Measurements from ENCODE around the gene SLC44A5.
A peak's percentile ranks its signal among the peaks of the same experiment; 100 is the strongest.

DNA sequence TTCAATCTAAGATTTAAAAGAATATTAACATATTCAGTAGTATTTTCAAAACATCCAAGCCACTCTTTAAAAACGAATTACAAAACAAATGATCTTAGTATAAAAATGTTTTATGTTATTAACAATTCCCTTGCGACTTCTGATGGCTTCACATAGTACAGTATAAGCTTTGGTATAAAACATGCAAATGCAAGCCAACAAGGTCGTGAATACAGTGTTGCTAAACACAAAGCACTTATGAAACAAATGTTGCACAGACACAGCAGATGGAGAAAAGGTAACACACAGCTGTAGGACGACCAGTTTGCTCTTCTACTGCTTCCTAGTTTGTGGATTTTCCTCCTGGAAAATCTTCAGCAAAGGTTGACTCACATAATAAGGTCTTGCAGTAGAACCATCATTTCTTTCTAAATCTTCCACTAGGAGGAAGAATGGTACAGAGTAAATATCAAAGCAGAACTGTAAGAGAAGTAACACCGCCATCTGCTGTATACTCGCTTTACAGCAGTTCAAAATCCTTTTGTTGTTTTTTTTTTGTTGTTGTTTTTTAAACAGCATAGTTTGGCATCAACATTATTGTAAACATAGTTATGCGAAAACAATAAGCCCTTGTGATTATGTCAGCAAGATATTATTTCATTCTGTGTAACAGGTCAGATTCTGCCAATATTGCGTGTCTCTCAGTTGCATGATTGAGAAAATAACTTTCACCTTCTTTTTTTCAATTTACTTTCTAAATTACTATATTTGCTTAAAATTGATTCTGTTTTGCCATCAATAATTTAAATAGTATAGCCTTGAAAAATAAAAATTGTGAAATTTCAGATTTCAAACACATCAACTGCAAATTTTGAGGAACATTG is 407.3 kb downstream of the SLC44A5 start:
- no peak for TF ChIP-seq POLR2A (IDR thresholded peaks at IDR 0.05; ENCODE audit: extremely low read depth, insufficient read length)
- TF ChIP-seq, protein P1, sequence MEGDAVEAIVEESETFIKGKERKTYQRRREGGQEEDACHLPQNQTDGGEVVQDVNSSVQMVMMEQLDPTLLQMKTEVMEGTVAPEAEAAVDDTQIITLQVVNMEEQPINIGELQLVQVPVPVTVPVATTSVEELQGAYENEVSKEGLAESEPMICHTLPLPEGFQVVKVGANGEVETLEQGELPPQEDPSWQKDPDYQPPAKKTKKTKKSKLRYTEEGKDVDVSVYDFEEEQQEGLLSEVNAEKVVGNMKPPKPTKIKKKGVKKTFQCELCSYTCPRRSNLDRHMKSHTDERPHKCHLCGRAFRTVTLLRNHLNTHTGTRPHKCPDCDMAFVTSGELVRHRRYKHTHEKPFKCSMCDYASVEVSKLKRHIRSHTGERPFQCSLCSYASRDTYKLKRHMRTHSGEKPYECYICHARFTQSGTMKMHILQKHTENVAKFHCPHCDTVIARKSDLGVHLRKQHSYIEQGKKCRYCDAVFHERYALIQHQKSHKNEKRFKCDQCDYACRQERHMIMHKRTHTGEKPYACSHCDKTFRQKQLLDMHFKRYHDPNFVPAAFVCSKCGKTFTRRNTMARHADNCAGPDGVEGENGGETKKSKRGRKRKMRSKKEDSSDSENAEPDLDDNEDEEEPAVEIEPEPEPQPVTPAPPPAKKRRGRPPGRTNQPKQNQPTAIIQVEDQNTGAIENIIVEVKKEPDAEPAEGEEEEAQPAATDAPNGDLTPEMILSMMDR (IDR thresholded peaks at IDR 0.05; ENCODE audit: low read depth, low read length), result peak; percentile 56
